ENCODE data around the gene TXLNA. TPM values are rescaled to one million over a fixed set of nuclear protein-coding genes. Genes with fewer than 3 reads are reported as not detected.

Gene TXLNA
- total RNA-seq, 1 experiment from 2014 or later, result 102 TPM

DNA sequence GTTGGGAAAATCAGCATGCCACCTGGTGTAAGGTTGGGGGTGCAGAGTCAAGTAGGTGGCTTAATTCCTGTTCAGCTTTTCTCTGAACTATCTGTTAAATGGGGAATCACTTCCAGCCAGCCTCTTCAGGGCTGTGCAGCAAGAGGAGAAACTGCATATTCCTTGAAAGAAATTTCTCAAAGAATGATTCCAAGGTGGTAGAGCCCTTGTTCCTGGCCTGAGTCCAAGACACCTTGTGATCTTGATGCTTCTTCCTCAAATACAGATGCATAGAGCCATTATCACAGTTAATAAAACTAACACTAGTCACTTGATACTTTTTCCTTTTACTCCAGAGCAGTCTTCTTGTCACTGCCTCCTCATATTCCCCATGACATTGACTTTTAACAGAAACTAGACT is 5.2 kb downstream of the TXLNA start:
- DNase-seq (ENCODE audit: low read depth), result no peak

DNA sequence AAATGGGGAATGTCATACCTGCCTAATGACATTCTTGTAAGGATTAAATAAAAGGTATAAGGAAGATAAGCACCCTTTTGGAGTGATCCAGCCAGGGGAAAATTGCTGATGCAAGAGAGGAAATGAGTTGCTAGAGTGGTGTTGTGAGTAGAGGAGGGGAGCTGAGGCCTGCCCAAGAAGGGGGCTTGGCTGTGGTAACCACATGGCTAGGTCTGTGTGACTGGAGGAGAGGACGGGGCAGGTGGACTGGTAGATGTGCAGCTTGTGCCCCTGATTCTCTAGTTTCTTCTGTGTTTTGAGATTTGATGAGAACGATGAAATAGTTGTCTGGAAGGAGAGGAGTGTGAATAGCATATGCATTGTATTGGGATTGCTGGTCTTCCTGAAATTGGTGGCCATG is 6.6 kb downstream of the TXLNA start:
- DNase-seq (ENCODE audit: low read depth), result no peak

DNA sequence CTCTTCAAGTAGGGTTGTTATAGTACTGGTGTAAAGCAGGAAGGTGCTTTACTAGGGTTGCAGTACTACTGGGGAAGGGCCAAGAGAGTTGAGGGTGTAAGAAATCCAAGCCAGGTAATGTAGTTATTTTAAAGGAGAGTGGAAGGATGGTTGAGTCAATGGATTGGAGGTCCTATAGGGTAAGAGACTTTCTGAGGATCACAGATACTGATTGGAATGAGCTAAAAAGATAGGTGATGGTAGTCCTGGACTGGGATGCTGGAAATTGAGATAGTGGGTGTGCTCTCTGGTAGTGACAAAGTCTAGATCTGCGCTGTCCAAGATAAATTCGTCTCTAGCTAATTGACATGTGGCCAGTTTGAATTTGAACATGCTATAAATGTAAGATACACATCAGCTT is 7.0 kb downstream of the TXLNA start:
- no peak for DNase-seq (ENCODE audit: low read depth)

DNA sequence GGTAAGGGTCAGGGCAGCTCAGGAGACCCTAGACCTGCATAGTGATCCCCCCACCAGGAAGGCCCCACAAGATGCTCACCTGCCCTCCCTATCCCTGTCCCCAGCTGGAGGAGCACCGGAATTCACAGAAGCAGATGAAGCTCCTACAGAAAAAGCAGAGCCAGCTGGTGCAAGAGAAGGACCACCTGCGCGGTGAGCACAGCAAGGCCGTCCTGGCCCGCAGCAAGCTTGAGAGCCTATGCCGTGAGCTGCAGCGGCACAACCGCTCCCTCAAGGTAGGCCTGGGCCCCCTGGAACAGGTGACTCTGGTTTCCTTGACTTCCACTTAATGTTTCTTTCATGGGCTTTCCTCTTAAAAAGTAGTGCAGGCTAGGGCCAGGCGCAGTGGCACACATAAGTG is 8.4 kb downstream of the TXLNA start:
- no peak for DNase-seq (ENCODE audit: low read depth)

DNA sequence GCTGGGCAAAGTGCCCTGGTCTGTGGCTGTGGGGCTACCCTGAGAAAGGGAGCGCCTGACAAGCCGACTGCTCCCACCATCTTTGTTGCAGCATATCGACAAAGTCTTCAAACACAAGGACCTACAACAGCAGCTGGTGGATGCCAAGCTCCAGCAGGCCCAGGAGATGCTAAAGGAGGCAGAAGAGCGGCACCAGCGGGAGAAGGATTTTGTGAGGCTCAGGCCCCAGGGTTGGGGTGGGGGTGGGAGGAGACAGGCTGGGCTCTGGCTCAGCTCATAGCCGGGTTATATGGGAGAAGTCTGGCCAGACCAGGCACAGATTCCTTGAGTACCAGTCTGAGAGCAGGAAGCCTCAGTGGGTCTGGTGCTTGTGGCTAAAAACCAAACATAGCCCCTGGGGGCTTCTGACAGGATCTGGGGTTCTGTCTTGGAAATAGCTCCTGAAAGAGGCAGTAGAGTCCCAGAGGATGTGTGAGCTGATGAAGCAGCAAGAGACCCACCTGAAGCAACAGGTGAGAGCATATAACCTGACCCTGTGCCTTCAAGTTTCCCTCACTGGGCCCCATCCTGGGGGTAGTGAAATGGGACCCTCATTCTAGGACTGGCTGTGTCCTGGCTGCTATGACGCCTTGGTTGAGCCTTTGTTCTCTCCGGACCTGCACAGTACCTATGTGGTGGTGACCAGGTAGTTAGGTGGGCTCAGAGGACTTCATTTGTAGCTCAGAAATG is 12.9 kb downstream of the TXLNA start:
- no peak for DNase-seq (ENCODE audit: low read depth)

DNA sequence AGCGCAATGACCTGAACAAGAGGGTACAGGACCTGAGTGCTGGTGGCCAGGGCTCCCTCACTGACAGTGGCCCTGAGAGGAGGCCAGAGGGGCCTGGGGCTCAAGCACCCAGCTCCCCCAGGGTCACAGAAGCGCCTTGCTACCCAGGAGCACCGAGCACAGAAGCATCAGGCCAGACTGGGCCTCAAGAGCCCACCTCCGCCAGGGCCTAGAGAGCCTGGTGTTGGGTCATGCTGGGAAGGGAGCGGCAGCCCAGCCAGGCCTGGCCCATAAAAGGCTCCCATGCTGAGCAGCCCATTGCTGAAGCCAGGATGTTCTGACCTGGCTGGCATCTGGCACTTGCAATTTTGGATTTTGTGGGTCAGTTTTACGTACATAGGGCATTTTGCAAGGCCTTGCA is 15.5 kb downstream of the TXLNA start:
- no peak for DNase-seq (ENCODE audit: low read depth)

DNA sequence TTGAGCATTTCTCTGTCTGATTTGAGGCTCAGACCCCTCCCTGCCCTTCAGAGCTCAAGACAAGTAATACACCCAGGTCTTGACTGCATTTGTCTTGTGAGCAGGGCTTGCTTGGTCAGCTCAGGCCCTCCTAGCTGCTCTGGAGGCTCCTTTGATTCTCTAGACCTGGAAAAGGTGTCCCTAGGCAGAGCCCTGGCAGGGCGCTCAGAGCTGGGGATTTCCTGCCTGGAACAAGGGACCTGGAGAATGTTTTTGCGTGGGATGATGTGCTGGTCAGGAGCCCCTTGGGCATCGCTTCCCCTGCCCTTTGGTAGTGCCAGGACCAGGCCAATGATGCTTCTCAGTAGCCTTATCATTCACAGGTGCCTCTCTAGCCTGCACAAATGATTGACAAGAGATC is 16.1 kb downstream of the TXLNA start:
- DNase-seq (ENCODE audit: low read depth), result no peak

DNA sequence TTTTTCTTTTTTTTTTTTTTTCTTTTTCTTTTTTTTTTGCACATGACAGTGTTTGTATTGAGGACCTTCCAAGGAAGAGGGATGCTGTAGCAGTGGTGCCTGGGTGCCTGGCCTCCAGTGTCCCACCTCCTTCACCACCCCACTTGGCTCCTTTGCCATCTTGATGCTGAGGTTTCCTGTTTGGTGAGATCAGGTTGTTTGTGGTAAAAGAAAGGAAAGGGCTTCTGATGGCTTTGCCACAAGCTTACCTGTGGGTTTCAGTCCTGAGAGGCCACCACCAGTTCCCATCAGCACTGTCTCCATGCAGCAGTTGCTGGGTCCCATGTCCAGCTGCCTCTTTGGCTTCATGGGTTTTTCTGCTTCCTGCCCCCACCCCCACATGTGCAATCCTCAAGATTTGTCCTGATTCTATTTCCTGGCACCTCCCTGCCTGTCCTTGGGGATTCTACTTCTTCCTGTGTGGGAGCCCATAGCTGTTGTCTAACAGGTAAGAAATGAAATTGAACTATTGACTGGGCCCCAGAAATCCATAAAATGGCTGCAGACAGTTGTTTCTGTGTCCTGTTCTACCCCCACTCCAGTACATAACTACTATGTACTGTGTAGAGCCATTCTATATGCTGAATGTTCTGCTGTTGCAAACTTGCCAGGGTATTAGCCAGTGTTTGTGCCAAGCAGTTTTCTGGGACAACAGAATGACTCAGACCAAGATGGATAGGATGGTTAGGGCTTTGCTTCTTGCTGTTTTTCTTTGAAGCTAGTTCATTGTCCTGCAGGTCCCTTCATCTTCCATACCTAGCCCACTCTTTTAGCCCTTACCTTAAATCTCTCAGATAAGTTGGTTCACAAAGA is 16.7 kb downstream of the TXLNA start:
- DNase-seq (ENCODE audit: low read depth), result peak; percentile 35

DNA sequence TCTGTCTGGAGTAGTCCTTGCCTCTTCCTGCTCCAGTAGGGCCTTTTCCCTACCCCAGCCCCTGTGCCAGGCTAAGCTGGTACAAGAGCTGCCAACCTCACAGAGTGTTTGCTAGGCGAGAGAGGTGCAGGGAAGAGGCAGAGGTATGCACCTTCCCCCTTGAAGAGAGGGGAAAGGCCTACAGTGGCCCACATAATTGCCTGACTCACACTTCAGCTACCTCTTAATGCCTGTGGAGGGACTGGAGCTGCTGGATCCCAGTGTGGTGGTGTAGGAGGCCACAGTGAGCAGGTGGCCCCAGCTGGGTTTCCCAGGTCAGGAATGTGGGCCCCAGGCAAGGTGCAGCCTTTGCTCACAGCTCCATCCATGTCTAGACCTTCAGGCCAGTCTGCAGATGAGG is 17.6 kb downstream of the TXLNA start:
- no peak for DNase-seq (ENCODE audit: low read depth)

DNA sequence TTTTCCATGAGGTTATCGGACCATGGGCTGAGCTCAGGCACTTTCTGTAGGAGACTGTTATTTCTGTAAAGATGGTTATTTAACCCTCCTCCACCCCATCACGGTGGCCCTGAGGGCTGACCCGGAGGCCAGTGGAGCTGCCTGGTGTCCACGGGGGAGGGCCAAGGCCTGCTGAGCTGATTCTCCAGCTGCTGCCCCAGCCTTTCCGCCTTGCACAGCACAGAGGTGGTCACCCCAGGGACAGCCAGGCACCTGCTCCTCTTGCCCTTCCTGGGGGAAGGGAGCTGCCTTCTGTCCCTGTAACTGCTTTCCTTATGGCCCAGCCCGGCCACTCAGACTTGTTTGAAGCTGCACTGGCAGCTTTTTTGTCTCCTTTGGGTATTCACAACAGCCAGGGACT is 18.4 kb downstream of the TXLNA start:
- no peak for DNase-seq (ENCODE audit: low read depth)

DNA sequence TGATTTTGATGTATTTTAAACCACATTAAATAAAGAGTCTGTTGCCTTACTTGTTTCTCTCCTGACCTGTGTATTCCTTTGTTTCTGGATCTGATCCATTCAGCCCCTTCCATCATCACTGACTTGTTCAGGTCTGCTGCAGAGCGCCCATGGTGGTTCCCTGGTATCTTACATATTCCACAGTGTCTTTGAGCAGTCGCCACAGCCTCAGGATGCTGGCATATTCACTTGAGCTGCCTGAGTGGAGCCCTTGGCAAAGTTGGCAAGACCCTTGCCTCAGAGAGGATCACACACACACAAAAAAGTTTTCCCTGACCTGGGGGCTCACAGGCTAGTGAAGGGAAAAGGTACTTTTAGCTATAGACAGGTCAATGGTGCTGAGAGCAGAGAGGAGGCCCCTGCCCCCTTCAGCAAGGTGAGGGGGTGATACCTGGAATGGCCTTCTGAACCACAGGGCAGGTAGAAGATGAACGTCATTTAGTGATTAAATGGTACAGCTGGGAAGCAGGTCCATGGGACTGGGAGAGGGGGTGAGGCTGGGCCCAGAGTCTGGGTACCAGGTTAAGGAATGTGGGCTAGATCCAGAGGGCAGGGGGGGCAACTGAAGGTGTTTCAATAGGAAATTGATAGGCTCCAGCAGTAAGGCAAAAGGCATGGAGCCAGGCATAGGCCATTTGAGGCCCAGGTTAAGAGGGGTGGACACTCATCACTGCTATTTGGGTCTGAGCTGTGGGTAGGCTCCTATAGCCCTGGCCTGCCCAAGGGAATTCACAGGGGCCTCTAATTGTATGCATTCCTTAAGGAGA is 19.0 kb downstream of the TXLNA start:
- DNase-seq (ENCODE audit: low read depth), result no peak

DNA sequence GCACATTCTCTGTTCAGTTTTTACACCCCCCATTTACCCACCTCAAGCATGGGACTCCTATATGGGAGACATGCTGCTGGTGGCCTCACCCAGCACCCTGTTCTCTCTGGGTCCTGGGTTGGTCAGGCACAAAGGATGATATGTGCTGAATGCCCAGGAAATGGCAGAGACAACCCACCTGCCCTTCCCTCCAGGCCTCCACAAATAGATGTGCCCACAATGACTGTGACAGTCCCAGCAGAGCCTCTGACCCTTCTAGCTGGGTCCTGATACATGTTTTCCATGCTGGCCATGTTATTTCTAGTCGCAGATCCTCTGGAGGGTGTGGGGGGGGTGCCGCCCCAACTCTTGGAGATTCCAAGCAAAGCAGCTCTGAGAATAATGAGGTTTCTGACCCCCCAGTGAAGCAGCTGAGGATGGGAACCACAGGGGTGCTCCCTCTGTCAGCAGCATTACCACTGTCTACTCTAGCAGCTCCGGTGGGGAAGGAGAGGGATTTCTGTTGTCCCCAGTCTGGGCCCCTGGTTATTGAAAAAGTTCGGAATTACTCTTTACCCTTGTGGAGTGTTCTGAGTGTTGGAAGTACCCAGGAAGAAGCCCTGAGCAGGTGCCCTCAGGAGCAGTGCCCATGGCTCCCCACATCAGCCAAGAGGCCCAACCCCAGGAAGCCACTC is 19.7 kb downstream of the TXLNA start:
- DNase-seq (ENCODE audit: low read depth), result no peak

DNA sequence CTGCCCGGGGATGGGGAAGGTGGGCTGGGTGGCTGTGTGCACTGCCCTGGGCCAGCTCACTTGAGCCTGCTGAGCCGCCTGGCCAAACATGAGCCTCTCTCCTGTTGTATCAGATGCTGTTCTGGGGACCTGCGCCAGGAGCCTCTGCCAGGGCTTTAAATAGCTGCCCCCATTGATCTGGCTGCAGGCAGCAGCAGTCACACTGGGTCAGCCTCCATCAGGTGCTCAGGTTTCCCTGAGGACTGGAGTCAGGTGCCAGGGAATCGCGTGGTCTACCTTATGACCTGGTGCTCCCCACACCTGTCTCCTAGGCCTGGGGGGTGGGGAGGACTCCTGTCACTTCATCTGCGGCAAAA is 20.2 kb downstream of the TXLNA start:
- DNase-seq (ENCODE audit: low read depth), result no peak

DNA sequence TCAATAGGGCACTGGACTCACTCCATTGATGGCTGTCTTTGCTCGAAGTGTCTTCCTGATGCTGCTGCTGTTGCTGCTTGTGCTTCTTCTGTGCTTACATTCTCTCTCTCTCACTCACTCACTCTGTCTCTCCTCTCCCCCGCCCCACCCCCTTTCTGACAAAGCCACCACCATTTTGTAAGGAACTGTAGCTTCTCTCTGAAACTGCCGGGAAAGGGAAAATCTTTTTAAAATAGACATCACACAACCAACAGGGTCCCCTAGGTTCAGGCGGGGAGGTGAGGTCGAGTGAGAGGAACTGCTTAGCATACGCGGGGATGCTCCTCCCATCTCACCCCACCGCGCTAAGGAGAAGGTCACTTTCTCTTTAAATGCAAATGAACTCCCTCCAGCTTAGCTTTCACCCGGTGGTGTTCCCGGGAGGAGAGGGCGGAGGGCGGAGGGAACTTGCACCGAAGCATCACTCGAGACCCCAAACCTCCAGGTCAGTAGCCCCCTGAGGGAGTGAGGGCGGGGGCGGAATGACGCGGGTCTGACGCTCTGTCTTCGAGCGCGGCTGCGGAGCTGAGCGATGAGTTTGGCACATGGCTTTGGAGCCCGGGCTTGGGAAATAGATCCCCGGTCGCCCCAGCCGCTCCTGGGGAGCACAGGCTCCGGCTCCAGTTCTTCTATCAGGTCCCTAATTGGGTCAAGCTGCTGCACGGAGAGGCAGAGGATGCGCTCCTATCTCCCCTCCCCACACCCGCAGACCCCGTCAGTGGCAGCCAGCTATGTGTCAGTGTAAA is 20.9 kb downstream of the TXLNA start, which contains the start of gene CCDC28B:
CCDC28B (plus strand) TSS at position 370 of the 785 bp plus-strand sequence. CDS start 1,341 bp downstream, outside the sequence.
- peak; percentile 64 for DNase-seq (ENCODE audit: low read depth)

DNA sequence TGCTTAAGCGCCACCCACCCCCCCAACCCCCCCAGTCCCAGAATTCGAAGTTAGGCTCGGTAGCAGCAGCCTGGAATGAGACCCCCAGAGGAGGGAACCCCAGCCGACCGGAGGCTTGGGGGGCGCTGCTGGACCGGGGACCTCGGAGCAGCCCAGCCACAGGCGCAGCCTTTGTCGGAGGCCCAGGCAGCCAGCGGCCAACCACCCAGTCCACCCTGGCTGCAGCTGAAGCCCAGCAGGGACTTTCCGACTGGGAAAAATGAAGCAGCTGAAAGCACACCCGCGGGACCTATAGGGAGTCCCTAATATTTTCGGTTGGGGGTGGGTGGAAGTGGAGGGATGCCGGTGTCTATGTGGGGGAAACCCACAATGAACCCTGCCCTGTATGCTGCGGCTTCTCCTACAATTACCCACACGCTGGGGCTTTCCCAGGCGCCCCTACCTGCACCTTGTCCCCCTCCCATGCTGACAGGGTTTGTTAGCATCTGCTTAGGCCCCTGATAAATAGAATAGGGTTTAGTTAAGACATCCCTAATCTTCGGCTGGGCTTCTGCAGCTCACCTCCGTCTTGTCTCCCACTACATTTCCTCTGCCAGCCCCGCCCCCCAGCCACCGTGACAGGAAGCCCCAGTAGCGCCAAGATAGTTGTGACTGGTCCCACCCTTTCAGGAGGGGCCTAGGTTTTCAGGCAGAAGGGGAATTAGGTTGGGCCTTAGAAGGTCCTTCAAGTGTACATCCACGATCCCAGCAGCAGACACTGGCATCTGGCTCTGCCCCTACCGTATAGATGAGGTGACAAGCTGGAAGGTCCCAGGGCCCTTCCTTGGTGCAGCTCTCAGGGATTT is 21.8 kb downstream of the TXLNA start:
- no peak for DNase-seq (ENCODE audit: low read depth)

DNA sequence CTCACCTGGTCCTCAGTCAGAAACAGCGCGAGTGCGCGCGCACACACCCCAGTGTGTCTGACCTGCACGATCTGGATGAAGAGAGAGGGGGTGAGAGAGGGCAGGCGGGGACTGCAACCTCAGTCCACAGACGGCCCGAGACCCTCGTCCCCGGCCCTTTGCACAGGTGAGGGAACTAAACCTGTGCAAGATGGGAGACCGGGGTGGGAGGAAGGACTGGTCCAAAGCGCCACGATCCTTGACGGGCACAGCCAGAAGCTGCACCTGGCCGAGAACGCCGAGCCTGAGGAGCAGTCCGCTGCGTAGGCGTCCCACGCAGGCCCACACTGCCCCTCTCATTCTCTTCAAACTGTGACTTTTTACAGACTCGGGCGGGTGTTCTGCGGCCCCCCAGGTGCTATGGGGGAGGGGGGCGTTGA is 25.5 kb downstream of the TXLNA start:
- DNase-seq (ENCODE audit: low read depth), result no peak

DNA sequence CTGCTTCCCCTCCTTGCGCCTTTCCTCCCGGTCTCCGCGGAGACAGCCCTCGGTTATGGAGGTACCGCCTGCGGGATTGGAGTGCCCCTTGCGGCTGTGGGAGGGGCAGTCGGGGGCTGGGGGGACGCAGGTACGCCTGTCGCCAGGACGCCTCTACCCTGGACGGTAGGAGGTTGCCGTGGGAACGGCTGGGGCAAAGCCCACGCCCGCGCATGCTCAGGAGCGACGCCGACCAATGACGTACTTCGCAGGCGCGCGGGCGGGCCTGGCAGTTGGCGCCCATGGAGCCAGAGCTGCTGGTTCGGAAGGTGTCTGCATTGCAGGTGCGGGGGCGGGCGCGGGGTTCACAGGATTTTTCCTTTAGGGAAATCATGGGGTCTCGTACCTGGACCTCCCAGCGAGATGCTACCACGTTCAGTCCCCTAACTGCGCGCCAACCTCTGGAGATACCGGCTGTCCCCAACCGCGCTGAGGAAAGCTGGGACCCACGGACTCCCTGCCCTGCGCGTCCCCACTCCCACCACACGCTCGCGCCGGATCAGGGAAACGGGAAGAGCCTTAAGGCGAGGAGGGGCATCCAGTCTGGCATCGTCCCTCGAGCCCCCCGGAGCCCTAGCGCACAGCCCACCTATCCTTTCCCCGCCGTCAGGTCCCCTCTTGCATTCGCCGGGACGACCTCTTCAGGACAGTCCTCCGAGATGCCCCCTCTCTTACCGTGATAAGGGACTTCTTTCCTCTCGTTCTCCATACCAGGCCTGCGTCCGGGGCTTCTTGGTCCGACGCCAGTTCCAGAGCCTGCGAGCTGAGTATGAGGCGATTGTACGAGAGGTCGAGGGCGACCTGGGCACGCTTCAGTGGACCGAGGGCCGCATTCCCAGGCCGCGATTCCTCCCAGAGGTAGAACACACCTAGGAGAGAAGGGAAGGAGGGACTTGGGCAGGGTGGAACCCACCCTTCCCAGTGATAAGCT is 26.2 kb downstream of the TXLNA start, which contains the start of gene IQCC:
IQCC (plus strand) TSS at position 271 of the 970 bp plus-strand sequence; CDS start at position 282, 11 bp downstream.
- DNase-seq (ENCODE audit: low read depth), result peak; percentile 89

DNA sequence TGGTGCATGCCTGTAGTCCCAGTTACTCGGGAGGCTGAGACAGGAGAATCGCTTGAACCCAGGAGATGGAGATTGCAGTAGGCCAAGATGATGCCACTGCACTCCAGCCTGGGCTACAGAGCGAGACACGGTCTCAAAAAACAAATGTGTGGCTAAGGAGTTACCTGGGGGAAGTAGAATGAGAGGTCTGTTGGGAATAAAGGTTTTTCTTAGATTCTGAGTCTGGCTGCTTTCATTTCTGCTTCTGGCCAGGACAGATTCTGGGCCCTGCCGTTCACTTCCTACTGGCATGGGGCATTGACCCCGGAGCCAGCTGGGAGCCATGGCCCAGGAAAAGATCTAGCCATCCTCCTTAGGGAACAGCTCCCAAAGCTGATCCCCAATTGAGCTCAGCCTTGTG is 29.0 kb downstream of the TXLNA start:
- no peak for DNase-seq (ENCODE audit: low read depth)

DNA sequence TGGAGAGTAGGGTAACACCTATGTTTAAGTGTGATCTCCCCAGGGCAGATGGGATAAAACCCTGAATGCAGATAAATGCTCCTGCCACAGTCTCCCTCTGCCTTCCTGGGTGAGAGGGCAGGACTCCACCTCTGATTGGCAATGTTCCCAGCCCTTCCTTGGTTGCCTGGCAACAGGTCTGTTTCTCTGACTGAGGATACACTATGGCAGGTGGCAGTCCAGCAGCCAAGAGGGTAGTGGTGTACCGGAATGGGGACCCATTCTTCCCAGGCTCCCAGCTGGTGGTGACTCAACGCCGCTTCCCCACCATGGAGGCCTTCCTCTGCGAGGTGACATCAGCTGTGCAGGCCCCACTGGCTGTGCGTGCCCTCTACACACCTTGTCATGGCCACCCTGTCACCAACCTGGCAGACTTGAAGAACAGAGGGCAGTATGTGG is 29.4 kb downstream of the TXLNA start, which contains the start of gene DCDC2B:
DCDC2B (plus strand) TSS at position 199 of the 438 bp plus-strand sequence; CDS start at position 204, 5 bp downstream.
- DNase-seq (ENCODE audit: low read depth), result peak; percentile 93

Data from M059J (cell line).